NOMO-1 (cell line): ENCODE data around the gene OLFM3.

Experiments
- DNase-seq, 2 experiments: peaks; one replicate each; lab custom pipeline; 2025; ENCODE audit not compliant: unreplicated experiment in 2 of 2; lab: John Stamatoyannopoulos, UW

Gene OLFM3

GRCh38 chr1:101996825-101997465 lies at the start of gene OLFM3:
TSS of gene OLFM3 (minus strand) at chr1:101996926.
- no peak for DNase-seq

DNA sequence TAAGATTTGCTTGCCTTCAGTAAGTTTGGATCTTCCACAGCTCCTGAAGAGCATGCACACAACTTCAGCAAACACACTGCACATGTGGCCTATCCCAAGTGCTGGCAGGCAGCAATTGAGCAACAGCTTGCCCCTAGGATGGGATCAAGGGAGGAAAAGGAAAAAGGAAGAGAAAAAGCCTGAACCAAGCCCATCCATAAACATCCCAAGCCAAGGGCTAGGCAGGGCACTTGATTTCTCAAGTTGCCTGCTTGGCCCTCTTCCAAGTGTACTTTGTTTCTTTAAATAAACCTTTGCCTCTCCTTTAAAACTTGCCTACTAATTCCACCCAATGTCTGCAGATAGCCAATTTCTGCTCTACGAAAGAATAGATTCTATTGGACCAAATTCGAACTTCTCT lies 49.0 kb upstream of the OLFM3 start:
- DNase-seq, result no peak

GRCh38 chr1:102032534-102032933 lies 35.8 kb upstream of the OLFM3 start:
- DNase-seq, result no peak

DNA sequence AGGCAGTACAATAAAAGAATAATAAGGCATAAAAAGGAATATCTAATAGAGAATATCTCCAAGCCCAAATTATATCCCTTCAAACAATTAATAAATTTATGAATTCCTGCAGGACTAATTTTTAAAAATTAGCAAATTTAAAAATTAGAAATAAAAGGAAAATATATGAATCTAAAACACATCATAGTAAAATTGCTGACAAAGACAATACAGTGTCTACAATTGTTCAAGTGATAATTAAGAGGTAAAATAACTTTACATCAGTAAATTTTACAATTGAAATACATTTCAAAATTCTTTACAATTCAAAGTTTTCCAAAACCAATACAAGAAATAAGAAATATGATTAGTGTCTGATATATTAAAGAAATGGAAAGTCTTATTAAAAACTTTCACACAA lies 22.8 kb upstream of the OLFM3 start:
- DNase-seq, result no peak

DNA sequence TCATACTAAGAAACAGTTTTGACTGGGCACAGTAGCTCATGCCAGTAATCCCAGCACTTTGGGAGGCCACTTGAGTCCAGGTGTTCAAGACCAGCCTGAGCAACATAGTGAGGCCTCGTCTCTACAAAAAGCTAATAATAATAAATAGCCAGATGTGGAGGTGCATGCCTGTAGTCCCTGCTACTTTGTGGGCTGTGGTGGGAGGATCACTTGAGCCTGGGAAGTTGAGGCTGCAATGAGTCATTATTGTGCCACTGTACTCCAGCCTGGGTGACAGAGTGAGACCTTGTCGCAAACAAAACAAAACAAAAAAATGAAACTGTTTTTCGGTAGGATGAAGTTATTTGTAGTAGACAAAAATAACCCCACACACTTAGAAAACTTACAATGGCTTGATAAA lies 19.0 kb upstream of the OLFM3 start:
- DNase-seq, result no peak

GRCh38 chr1:102002057-102002456 lies 5.3 kb upstream of the OLFM3 start:
- DNase-seq, result no peak

- peak in 1 of 2 experiments; percentile 22 for DNase-seq
Observed at GRCh38 chr1:101995984-101996745, 561 bp downstream of the OLFM3 start.

DNA sequence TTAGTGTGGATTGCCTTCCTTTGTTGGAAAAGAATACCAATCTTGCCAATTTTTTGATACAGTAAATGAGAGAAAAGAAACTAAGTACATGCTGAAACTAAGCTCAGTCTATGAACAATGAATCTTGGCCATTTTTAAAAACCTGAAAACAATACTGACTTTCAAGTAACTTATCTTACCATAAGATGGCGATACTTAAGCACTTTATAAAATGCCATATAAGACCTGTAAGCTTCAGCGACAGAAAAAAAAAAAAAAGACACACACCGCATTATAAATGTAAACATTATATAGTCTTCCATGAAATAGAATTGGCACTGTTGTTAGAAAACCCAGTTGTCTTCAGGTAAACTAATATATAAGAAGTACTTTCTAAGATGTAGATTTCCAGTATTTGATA lies 3.0 kb downstream of the OLFM3 start:
- DNase-seq, result peak in 1 of 2 experiments; percentile 18

- DNase-seq, result peak in 1 of 2 experiments; percentile 48
Observed at GRCh38 chr1:101992821-101993575, 3.7 kb downstream of the OLFM3 start.

DNA sequence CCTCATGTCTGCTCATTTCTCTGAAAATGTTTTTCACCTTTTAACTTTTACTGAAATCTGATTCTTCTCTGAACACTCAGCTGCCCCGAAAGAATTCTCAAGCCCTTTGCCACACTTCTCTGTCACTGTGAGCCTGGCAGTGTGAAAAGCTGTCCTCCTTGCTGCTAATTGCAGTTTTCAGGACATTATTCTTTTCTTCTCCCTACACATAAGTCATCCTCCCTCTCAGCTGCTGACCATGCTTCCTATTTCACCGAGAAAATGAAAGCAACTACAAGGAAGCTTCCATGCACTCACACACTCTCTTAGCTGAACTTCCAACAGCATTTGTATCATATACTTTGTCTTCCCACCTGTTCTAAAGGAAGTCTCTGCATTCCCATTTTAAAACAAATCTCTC lies 15.8 kb downstream of the OLFM3 start:
- DNase-seq, result peak in 1 of 2 experiments; percentile 43

- no peak for DNase-seq
Observed at GRCh38 chr1:101977266-101977665, 19.5 kb downstream of the OLFM3 start.

DNA sequence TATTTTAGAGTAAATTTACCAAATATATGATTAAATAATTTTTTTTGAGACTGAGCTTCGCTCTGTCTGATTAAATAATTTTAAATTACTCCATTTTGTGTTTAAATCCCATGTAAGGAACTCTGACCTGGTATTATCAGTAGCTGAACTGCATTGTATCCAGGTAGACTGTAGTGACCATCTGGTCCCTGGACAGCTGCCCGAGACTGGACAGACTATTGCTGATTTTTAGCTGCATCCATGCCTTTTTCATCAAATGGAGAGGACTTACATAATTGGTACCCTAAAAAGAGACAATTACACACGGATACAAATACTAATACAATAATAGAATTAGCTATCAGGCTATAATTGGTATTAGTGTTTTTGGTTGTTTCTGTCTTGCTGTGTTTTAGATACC lies 20.6 kb downstream of the OLFM3 start:
- DNase-seq, result no peak

- DNase-seq, result no peak
Observed at GRCh38 chr1:101975371-101975770, 21.4 kb downstream of the OLFM3 start.

DNA sequence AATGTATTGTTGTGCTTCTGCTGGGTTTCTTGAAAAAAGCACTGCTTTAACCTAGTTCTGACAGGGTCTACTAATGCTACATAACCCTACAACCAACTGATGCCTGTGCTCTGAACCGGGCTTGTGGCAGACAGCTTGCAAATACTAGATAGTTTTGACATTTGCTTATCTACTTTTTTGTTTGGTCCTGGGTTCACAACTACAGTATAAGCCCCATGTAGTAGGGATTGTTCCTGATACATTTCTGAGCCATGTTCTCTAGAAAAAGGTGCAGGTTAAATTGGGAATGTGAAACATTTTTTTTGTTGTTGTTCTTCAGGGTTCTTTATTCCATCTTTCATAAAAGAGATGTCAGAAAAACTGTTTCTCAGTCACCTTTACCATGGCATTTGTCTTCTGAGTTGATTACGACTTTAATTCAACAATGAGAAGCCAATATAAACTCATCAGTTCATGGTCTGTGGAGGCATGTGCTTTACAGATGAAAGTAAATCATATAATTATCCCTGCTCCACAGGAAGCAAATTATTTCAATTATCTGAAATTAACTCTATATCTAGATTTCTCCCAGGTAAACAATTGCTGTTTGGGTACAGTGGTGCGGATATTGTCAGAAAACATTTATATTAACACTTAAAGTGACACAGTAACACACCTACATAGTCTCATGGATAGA lies 22.0 kb downstream of the OLFM3 start:
- no peak for DNase-seq

GRCh38 chr1:101971304-101971703 lies 25.4 kb downstream of the OLFM3 start:
- DNase-seq, result peak in 1 of 2 experiments; percentile 4

GRCh38 chr1:101967871-101968270 lies 28.9 kb downstream of the OLFM3 start:
- peak in 1 of 2 experiments; percentile 28 for DNase-seq

GRCh38 chr1:101965341-101965740 lies 31.4 kb downstream of the OLFM3 start:
- no peak for DNase-seq

GRCh38 chr1:101964708-101965107 lies 32.0 kb downstream of the OLFM3 start:
- DNase-seq, result no peak

DNA sequence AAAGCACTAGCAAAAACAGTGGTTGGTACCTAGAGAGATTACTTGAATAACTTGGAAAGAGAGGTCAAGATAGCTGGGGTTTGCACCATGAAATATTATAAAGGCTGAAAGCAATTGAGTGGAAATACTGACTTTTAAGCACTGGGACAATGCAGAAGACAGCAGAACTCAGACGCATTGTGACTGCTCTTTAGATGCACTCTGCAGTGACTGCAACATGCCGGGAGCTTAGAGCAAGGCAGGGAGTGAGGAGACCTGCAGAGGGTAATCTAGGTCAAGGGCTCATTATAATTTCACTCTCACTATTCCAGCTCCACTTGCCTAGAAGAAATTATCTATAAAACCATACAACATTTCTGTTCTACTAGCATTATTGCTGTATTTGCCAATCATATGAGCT lies 36.6 kb downstream of the OLFM3 start:
- no peak for DNase-seq

- DNase-seq, result no peak
Observed at GRCh38 chr1:101959456-101959855, 37.3 kb downstream of the OLFM3 start.

DNA sequence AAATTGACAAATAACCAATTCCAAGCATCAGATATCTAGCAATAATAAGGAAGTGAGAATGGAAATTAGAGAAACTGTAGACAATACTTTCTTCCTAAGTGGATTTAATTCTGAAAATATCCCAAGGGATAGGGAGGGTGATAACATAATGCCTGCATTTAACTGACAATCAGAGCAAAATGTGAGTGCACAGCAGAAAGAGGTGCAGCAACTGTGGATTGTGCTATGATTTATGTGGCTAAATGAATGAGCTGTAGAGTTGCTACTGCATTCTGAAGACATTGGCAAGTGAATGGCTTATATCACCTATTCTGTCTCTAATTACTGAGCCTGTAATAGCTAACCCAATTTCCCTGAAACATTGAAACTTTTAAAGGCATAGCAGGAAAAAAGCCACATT lies 39.0 kb downstream of the OLFM3 start:
- DNase-seq, result no peak
